ENCODE results near the gene COIL.
A peak's percentile ranks its signal among the peaks of the same experiment; 100 is the strongest.

Gene COIL

GRCh38 chr17:56912105-56912999, 48.5 kb downstream of the COIL start:
- in situ Hi-C loops (cut with MboI; ENCODE audit: low pct_unique_long_range_greater_than_20kb, low sequenced_read_pairs, unreplicated experiment): no loop called here
- TF ChIP-seq CTCF (IDR thresholded peaks at IDR 0.05; ENCODE audit: extremely low read depth, insufficient read depth, missing control alignments): no peak
- DNase-seq (ENCODE audit: low spot score): no peak

GRCh38 chr17:56910509-56911235, 50.2 kb downstream of the COIL start:
- in situ Hi-C loops (cut with MboI; ENCODE audit: low pct_unique_long_range_greater_than_20kb, low sequenced_read_pairs, unreplicated experiment): no loop called here
- no peak for TF ChIP-seq CTCF (IDR thresholded peaks at IDR 0.05; ENCODE audit: extremely low read depth, insufficient read depth, missing control alignments)

GRCh38 chr17:56909742-56910508, 50.9 kb downstream of the COIL start:
- TF ChIP-seq CTCF (IDR thresholded peaks at IDR 0.05; ENCODE audit: extremely low read depth, insufficient read depth, missing control alignments): no peak

More at GRCh38 chr17:56910509-56911235, 50.2 kb downstream of the COIL start:
- DNase-seq (ENCODE audit: low spot score): no peak

GRCh38 chr17:56908001-56908542, 52.8 kb downstream of the COIL start:
- peak; percentile 59 for DNase-seq (ENCODE audit: low spot score)
- TF ChIP-seq CTCF (IDR thresholded peaks at IDR 0.05; ENCODE audit: extremely low read depth, insufficient read depth, missing control alignments): no peak
- in situ Hi-C loops (cut with MboI; ENCODE audit: low pct_unique_long_range_greater_than_20kb, low sequenced_read_pairs, unreplicated experiment): no loop called here

More at GRCh38 chr17:56909742-56910508, 50.9 kb downstream of the COIL start:
- no peak for DNase-seq (ENCODE audit: low spot score)
- in situ Hi-C loops (cut with MboI; ENCODE audit: low pct_unique_long_range_greater_than_20kb, low sequenced_read_pairs, unreplicated experiment): no loop called here

GRCh38 chr17:56903560-56903959, 57.3 kb downstream of the COIL start:
- no peak for TF ChIP-seq CTCF (IDR thresholded peaks at IDR 0.05; ENCODE audit: extremely low read depth, insufficient read depth, missing control alignments)
- DNase-seq (ENCODE audit: low spot score): no peak
- in situ Hi-C loops (cut with MboI; ENCODE audit: low pct_unique_long_range_greater_than_20kb, low sequenced_read_pairs, unreplicated experiment): no loop called here

- DNase-seq (ENCODE audit: low spot score): no peak
- no peak for TF ChIP-seq CTCF (IDR thresholded peaks at IDR 0.05; ENCODE audit: extremely low read depth, insufficient read depth, missing control alignments)
- in situ Hi-C loops (cut with MboI; ENCODE audit: low pct_unique_long_range_greater_than_20kb, low sequenced_read_pairs, unreplicated experiment): no loop called here
Observed at GRCh38 chr17:56902348-56902747, 58.5 kb downstream of the COIL start.
